Left kidney (tissue), 2 donors: ENCODE results near the gene HNRNPK. TPM values are rescaled to one million over a fixed set of nuclear protein-coding genes. Genes with fewer than 3 reads are reported as not detected.
A peak's percentile ranks its signal among the peaks of the same experiment; 100 is the strongest.
"Not testable (repeated sequence)": the region's sequence is repeated elsewhere in the genome, so short reads cannot be mapped to it uniquely, and the experiment has no call there.

Experiments used
- DNase-seq: peaks from one replicate; pipeline ENCODE4 v3.0.0-alpha.2; 2013
- polyA plus RNA-seq: library from polyadenylated mRNA; unstranded; fragments of 120-200 nt; gene quantifications from one replicate; pipeline ENCODE4 v1.2.1, GENCODE V29; 2013; ENCODE audit not compliant: insufficient read length

The HNRNPK gene
- polyA plus RNA-seq, 1 donor, result 1,020 TPM

DNA sequence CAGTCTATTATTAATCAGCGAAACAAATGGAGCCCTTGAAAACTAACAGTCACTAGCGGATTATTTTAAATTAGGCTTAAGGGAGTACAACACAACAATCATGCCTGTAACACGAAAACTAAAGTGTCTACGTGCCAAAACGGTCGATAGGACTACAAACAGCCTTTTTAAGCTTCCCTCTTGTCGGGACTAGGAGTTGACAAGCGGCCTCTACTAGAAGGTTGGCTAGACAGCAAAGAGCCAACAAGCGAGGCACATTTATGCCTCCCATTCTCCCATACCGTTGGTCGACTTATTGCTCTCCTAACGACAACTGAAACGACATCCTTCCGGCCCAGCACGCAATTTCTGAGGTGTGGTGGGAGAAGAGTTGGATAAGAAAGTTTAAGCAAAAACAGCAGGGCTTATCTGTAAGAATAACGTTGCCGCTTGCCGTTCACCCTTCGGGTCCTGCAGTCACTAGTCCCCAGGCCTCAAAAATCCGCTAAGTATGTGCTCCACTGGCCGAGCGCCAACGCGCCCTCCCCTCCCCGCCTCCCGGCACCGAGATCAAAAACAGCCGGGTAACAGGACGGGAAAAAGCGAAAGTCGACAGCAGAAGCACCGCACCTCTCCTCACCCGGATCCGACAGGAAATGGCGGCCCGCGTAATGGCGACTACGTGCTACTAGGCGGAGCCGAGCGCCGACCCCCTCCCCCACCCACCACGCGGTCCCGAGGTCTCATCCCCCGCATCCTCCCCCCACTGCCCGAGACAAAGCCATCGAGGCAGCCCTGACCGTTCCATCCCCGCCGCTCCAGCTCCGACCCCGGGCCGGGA lies 813 bp downstream of the HNRNPK start:
- DNase-seq, result peak; percentile 74

DNA sequence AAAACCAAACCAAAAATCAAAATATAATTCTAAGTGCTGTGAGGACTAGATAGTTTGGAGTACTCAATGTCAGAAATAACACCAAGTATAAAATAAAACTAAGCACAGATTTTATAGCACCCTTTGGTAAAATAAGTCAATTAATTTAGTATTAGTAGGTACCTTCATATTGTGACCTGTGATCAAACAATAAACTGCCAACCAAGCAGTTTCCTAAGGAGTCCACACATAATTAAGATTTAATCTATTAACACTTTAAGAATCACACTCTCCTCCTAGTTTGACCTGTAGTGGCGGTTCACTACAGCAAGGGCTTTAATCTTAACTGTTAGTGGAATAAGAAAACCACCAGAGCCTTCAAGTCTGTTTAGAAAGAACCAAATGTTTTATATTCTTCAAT lies 2.8 kb downstream of the HNRNPK start:
- no peak for DNase-seq

DNA sequence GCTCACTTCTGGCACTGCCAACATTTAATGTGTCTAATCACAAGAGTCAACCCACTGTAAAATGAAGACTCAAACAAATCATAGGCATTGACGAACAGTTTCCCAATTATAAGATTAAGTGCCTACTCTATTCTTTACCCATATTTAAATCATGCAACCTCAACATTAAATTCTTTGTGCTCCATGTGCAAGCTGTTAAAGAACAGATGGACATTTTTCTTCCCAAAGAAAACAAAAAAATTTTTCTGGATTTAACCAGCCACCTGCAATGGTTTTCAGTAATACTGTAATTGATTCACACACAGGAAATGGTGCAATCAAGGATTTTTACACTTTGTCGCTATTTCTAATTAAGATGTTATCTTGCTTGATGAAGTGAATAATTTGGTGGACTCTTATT lies 3.6 kb downstream of the HNRNPK start:
- no peak for DNase-seq

DNA sequence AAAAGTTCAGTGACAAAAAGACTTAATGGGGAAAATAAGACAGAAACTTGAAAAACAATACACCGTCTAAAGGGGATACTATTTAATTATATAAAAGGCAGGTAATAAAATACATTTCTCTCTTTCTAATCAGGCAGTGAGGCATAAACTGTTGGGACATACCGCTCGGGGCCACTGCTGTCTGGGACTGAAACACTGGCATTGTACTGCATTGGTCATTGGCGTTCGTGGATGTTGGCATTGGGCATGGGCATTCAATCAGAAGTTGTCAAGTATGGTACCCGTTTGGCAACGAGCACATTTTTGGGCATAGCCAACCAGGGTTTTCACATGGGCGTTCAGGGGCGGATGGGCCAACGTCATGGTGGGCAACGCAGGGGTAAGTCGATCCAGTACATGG lies 4.7 kb downstream of the HNRNPK start:
- DNase-seq, result no peak

DNA sequence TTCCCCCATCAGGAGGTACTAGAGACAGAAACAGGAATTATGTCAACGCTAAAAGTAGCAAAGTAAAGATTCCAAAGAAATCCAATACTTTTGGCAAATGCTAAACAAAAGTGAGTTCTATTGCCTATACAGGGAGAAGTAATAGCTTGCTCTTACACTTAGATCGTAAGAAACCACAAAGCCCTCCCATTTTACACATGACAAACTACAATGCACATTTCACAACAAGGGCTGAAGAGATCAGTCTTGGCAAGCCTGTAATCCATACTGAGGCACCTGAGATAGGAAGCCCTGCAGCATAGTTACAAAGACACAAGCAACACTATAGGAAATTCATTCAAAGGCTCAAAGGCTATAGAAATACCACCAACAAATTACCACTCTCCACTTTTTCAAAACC lies 7.7 kb downstream of the HNRNPK start:
- no peak for DNase-seq

DNA sequence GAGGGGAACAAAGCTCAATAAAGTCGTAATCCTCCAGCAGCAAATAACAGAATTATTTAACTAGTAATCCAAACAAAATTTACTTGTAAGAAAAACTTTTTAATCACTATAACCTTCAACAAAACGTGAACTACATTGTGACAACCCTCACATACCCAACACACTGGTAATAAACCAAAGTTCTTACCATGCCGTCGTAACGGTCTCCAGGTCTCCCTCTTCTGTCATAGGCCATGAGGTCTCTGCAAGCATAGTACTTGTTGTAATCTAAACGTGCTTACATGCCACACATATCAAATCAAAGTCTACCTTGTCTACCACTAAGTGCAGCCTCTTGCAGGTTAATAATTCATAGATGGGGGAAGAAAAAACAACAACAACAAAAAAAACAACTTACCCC lies 8.5 kb downstream of the HNRNPK start:
- no peak for DNase-seq

DNA sequence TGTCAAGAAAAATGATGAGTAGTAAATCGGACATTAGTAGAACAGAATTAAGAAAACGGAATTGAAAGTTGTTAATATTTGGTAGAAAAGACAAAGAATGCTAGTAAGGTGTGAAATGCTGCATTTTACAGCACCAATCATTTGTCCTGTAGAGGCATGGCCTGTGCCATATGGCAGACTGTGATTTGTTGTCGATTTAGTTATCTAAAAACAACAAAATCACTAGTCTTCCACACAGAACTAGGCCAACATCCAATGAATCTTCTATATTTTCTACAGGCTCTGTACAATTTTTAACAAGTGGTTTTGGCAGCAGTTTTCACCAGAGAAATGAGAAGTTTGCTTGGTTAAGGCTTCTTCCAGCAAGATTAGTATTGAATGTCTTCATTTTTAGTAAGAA lies 10.4 kb downstream of the HNRNPK start:
- no peak for DNase-seq

DNA sequence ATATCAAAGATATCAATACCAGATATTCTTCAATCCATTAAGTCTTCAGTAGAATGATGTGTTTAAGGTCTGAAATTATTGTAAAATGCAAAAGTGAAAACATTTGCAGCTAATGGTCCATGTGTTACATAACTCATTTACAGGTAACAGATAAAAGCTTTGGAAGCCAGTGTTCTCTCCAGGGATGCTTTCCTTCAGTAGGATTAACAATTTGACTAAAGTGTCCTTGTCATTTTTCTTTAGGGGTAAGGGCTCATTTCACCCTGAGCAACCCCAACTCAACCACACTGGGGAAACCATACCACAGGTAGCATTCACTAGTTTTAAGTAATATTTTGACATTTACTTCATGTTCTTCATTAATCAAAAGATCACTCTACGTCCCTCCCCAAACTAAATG lies 12.9 kb downstream of the HNRNPK start:
- no peak for DNase-seq

DNA sequence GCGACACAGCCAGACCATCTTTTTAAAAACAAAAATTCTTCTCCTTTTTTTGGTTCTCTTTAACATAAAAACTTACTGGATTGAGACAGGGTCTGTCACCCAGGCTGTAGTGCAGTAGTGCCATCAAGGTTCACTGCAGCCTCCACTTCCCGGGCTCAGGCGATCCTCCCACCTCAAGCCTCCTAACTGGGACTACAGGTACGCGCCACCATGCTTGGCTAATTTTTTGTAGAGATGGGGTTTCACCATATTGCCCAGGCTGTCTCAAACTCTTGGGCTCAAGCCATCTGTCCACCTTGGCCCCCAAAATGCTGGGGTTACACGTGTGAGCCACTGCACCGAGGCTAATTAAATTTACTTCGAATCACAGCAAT lies 13.8 kb downstream of the HNRNPK start:
- no peak for DNase-seq

DNA sequence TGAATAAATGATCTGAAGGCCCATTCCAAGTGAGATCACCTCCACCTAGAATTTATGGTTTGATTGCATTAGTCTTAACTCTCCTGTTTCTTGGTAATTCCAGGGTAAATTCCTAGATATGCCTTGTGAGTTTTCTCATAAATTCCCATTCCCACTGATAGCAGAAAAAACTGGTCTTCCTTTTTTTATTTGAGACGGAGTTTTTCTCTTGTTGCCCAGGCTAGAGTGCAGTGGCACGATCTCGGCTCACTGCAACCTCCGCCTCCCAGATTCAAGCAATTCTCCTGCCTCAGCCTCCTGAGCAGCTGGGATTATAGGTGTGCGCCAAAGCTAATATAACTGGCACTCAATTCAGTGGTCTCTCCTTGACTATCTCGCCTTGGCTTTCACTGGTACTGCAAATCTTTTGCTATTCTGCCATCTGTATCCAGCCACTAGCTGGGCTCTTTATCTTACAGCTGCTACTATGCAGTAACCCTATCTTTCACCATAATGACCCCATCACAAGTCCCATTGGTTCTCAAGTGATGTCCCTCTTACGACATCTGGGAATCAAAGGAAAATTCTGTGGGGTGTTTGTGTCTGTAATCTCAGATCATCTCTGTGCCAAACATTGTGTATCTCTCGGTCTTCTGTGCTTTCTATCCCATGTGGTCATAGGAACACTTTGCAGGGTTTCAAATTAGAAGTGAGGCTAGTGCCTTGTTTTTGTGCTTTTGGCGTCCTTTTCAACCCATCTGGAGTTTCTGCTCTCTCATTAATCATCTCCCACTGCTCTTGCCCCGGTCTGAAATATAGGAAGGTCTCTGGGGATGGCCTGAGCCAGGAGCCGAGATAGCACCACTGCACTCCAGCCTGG lies 14.4 kb downstream of the HNRNPK start:
- DNase-seq, result no peak

DNA sequence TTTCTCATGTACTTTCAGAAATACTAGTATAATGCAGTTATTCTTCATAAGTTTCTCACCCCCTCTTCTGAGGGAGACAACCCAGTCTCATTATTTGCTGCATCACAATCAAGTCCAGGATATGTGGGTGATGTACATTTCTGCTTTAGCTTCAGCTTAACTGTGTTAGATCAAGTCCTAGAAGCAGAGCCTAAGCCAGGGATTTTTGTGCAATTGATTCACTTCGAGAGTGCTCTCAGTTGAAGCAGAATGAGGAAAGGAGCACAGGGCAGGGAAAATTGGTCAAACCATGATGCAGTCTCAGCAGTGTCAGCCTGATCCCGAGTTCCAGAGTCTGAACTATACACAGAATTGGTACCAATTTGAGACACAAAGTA lies 15.1 kb downstream of the HNRNPK start:
- no peak for DNase-seq

DNA sequence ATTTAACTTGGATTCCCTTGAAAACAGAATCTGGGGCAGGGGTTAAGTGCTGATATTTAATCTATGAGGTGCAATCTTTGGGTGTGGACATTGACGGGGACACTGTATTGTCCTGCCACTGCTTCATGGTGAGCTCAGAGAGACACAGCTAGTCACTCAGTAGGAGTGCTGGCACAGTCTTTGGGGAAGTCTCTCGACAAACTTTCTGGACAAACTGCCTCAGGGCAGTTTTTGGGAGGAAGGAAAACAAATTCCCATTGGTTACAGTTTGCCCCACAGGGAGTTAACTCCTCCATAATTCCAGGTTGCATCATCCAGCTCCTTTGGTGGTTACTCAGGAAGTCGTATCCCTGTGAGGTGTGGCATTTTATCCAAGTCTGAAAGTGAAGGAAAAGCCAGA lies 17.9 kb downstream of the HNRNPK start:
- no peak for DNase-seq

DNA sequence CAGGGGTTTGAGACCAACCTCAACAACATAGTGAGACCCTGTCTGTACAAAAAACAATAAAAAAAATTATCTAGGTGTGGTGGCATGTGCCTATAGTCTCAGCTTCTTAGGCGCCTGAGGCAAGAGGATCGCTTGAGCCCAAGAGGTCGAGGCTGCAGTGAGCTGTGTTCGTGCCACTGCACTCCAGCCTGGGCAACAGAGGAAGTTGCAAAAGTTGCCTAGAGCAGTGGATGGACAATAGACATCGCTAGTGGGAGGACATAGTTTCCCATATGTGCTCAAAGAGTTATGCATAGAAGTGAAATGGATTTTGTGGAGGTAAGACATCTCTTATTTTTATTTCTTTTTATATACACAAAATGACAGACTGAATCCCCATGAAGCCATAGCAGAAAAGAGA lies 19.0 kb downstream of the HNRNPK start:
- DNase-seq, result no peak

DNA sequence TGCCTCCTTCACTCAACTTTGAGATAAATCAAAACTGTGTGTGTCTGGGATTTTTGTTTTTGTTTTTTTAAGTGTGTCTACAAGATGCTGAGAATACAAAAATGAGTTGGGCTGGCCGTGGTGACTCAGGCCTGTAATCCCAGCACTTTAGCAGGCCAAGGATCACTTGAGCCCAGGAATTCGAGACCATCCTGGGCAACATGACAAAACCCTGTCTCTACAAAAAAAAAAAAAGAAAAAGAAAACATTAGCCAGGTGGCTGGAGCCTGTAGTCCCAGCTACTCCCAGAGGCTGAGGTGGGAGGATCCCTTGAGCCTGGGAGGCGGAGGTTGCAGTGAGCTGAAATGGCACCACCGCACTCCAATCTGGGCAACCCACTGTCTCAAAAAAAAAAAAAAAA lies 21.0 kb downstream of the HNRNPK start:
- no peak for DNase-seq

DNA sequence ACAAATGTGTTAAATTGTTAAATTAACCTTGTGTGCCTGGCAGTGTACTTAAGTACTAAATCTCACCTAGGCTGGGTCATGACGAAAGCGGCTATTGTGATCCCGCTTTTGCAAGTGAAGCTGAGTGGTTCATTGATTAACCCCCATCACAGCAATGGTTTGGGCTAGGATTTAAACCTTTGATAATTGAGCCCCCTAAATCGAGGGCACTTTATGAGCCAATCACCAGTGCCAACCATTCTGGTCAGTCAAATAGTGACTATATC lies 22.8 kb downstream of the HNRNPK start:
- no peak for DNase-seq

DNA sequence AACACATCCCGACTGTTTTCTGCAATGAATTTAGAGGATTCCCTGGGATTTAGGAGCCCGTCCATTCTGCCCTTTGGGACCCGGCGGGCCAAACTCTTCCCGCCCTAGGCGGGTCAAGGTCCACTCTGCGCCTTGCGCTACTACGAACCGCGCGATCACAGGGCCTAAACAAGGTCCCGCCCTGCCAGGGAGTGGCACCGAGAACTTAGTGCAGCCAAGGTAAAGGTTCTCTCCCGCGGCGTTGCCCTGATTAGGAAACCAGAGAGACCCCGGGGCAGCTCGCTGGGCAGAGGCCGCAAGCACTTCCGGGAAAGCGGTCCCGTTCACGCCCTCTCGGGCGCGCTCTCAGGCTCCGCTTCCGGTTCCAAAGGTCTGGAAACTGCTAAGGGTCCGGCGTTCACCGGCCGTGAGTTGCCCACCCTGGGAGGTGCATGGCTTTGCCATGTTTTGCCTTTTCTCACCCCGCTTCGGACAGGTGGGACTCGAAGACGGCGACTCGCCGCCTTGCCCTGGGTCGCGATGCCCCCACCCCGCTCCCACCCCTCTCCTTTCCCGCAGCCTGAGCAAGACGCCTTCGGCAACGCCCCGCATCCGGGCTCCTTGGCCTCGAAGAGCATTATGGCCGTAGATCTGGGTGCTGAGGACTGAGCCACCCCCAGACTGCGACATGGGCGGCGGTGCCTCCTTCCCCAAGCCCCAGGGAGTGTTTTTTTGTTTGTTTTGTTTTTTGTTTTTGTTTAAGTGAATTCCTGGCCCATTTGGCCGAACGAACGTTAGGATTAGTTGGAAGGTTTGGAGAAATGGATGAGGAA lies 23.4 kb downstream of the HNRNPK start:
- DNase-seq, result peak; percentile 70

DNA sequence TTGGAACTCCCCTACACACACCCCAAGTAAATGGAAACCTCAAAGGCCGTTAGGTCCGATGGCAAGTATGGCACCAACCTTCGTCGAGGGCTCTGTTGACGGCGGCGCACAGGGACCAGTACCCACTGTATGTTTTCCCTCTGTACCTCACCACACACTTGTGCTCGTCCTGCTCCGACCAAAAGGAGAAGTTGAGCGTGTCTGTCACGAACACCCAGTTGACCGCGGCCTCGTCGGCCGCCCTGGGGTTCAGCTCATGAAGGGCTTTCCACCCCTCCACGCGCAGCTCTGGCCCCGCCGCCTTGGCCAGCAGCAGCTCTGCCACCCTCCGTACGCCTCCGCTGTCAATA lies 24.0 kb downstream of the HNRNPK start:
- DNase-seq, result no peak

DNA sequence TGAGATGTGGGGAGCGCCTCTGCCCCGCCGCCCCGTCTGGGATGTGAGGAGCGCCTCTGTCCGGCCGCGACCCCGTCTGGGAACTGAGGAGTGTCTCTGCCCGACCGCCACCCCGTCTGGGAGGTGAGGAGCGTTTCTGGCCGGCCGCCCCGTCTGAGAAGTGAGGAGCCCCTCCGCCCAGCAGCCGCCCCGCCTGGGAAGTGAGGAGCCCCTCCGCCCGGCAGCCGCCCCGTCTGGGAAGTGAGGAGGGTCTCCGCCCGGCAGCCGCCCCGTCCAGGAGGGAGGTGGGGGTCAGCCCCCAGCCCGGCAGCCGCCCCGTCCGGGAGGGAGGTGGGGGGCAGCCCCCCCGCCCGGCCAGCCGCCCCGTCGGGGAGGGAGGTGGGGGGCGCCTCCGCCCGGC lies 31.9 kb downstream of the HNRNPK start:
- DNase-seq, result not testable (repeated sequence)

DNA sequence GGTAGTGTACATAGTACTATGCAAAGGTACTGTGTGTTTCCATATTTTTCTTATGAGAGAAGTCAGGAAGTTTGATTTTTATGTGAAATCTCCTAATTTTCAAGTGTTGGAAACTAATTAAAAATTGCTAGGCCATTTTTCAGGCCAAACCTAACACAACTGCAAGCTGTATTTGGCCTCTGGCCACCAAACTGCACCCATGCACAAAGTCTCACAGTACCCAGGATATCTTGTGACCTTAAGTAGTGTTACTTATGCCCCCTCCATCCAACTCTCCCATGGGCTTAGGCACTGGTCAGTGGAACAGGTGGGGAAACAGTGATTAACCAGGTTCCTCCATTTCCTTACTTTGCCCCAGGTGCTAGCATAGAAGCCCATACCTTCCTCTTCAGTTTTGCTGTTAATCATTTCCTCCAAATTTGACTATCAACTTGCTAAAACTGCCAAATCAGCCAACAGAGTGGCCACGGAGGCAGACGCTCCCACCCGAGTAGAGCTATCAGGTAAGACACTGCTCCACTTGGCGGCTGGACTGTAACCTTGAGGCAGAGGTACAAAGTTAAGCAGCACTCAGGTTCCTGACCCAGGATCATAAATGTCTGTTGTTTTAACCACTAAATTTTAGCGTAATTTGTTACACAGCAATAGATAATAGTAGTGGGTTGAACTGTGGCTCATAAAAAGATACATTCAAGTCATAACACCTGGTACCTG lies 39.3 kb downstream of the HNRNPK start:
- no peak for DNase-seq

DNA sequence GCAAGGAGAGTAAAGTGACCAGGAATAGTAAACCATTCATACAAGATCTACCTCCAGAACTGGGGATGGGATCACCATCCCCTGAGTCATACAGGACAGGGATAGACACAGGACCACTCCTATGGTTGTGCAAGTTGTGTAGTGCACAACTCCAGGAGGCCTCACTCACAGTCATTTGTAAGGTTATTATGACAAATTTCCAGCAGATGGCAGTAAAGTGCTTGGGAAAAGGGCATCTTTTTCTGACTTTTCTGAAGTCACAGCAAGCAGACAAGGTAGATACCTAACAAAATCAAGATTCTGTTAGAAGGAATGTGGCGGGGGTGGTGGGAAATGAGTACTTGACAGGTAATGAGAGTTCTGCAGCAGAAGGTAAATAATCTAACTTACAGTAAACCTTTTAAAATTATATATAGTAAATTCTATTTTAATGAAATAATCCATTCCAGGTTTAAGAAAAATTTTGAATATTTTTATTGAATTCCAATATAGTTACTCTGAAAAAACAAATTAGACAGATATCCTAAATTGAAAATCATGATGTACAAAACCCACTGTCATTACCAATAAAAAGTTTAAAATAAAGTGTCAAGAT lies 42.1 kb downstream of the HNRNPK start:
- DNase-seq, result peak; percentile 70

DNA sequence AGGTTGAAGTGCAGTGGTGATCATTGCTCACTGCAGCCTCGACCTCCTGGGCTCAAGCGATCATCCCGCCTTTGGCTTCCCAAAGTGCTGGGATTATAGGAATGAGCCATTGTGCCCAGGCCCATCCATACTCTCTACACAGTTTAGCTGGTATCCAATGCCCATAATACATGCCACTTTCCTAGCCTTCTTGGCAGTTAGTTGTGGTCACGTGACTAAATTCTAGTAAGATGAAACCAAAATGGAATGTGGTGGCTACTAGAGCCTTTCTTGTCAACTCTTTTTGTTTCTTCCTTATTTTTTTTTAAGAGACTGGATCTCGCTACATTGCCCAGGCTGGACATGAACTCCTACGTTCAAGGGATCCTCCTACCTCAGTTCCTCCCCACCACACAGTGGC lies 43.5 kb downstream of the HNRNPK start:
- DNase-seq, result no peak

DNA sequence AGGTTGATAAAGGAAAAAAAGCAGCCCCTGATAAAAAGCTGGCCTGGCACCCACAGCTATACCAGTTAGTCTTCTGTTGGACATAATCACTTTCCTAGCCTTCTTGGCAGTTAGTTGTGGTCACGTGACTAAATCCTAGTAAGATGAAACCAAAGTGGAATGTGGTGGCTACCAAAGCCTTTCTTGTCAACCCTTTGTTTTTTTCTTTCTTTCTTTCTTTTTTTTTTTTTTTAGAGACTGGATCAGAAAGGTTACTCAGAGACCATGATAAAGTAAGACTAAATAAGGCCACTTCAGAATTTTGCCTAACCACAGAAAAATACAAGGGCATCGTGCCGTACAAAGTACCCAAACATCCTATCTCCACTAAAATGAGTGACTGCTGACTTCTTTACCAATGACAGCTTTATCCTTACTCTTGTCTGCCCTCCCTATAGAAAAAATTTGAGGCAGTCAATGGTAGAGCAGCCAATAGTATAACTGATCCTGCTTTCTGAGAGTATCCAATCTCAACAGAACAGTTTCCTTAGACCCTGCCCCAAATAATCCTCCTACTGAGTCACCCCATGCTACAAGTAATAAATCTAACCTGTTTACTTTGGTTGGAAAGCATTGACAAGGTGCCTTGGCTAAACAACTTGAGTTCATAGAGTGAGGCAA lies 44.6 kb downstream of the HNRNPK start:
- peak; percentile 38 for DNase-seq
